GM19438 (cell line): ENCODE results near the gene CFAP58.

Experiments used
- ATAC-seq: cut with Tn5 transposase; IDR thresholded peaks from one replicate; pipeline ENCODE4 v1.9.1; 2021; ENCODE audit warnings: low read depth; ENCODE audit not compliant: unreplicated experiment

CFAP58 gene

GRCh38 chr10:104472957-104473745, 119.5 kb downstream of the CFAP58 start:
- ATAC-seq = no peak

GRCh38 chr10:104478380-104478779, 124.7 kb downstream of the CFAP58 start:
- ATAC-seq = no peak

- no peak for ATAC-seq
Measured at GRCh38 chr10:104479906-104480593, 126.4 kb downstream of the CFAP58 start.

- no peak for ATAC-seq
Measured at GRCh38 chr10:104480797-104481196, 127.2 kb downstream of the CFAP58 start.

GRCh38 chr10:104483582-104483981, 129.9 kb downstream of the CFAP58 start:
- no peak for ATAC-seq

- no peak for ATAC-seq
Measured at GRCh38 chr10:104485632-104486031, 132.0 kb downstream of the CFAP58 start.

- no peak for ATAC-seq
Measured at GRCh38 chr10:104486803-104487202, 133.2 kb downstream of the CFAP58 start.

- ATAC-seq = no peak
Measured at GRCh38 chr10:104487794-104488438, 134.3 kb downstream of the CFAP58 start.

GRCh38 chr10:104488439-104488832, 134.8 kb downstream of the CFAP58 start:
- ATAC-seq = no peak

GRCh38 chr10:104492329-104492940, 138.8 kb downstream of the CFAP58 start:
- no peak for ATAC-seq

- ATAC-seq = no peak
Measured at GRCh38 chr10:104498347-104499081, 144.9 kb downstream of the CFAP58 start.

- ATAC-seq = no peak
Measured at GRCh38 chr10:104501449-104501848, 147.8 kb downstream of the CFAP58 start.

GRCh38 chr10:104501864-104502579, 148.4 kb downstream of the CFAP58 start:
- no peak for ATAC-seq

- no peak for ATAC-seq
Measured at GRCh38 chr10:104502907-104503306, 149.3 kb downstream of the CFAP58 start.
